A549 (cell line): Measurements from ENCODE around the gene PRMT7. TPM values are rescaled to one million over a fixed set of nuclear protein-coding genes. Genes with fewer than 3 reads are reported as not detected.

Experiments
- ATAC-seq, 2 experiments: fragments of 200-7000 bp in 1 of 2; fragments of >200 bp in 1 of 2; cut with Nextera tagmentation in 1 of 2; cut with Tn5 transposase in 1 of 2; 3 replicates each; pipeline versions ENCODE4 v1.8.0 to v1.9.1; 2018 to 2020; ENCODE audit warnings: mild to moderate bottlenecking in 1 of 2, moderate library complexity in 1 of 2
- CTCF ChIA-PET: fragments of 300-600 bp; sonication (Branson Sonifier 250); formaldehyde crosslinking; extraction: SDS; loops from one replicate; lab custom pipeline; 2021; ENCODE audit warnings: antibody characterized with exemption, inconsistent platforms; lab: Yijun Ruan, JAX
- POLR2A ChIA-PET: fragments of 350-600 bp; formaldehyde crosslinking; extraction: SDS; loops from one replicate; lab custom pipeline; 2021; ENCODE audit warnings: antibody characterized with exemption, inconsistent platforms; lab: Yijun Ruan, JAX
- DNase-seq, 2 experiments: peaks; one replicate each; pipeline versions ENCODE4 v3.0.0 to v3.0.0-alpha.2; 2011 to 2016; ENCODE audit warnings: low read depth in 1 of 2, low spot score in 1 of 2
- FAIRE-seq: peaks from 2 replicates; lab custom pipeline; 2011; peaks lifted over from hg19 to GRCh38; lab: Jason Lieb, UNC
- H3K27ac ChIP-seq, 2 experiments: fragments of >200 bp; sonication (Bioruptor Twin); formaldehyde crosslinking; 3 replicates each; pipeline ENCODE4 v1.5.1; 2016 to 2017
- H3K4me1 ChIP-seq: fragments of >200 bp; sonication (Bioruptor Twin); formaldehyde crosslinking; 3 replicates; pipeline ENCODE4 v1.6.1; 2016
- H3K4me2 ChIP-seq: fragments of >200 bp; sonication (Bioruptor Twin); formaldehyde crosslinking; 3 replicates; pipeline ENCODE4 v1.6.1; 2016
- H3K4me3 ChIP-seq: fragments of >200 bp; sonication (Bioruptor Twin); formaldehyde crosslinking; 3 replicates; pipeline ENCODE4 v1.5.1; 2016
- H3K9me3 ChIP-seq: fragments of >200 bp; sonication (Bioruptor Twin); formaldehyde crosslinking; 3 replicates; pipeline ENCODE4 v1.6.1; 2016
- FOSB ChIP-seq: fragments of 250-450 bp; sonication (Bioruptor Pico); IDR thresholded peaks from 2 replicates; pipeline ENCODE4 v1.5.0; 2020; ENCODE audit warnings: mild to moderate bottlenecking, moderate library complexity
- FOSL2 ChIP-seq, 2 experiments: fragments of 450-650 bp in 1 of 2; fragments of >200 bp in 1 of 2; sonication (Bioruptor Twin) in 1 of 2; formaldehyde crosslinking; IDR thresholded peaks; 2 replicates each; pipeline versions ENCODE4 v1.5.0 to v1.6.1; 2016 to 2020; ENCODE audit warnings: mild to moderate bottlenecking in 1 of 2, moderate library complexity in 1 of 2
- GATA3 ChIP-seq: IDR thresholded peaks from 2 replicates; pipeline ENCODE4 v1.6.1; 2012; ENCODE audit warnings: borderline replicate concordance
- HDAC2 ChIP-seq: fragments of 200-600 bp; sonication (generic); IDR thresholded peaks from 2 replicates; pipeline ENCODE4 v1.6.1; 2016
- HOXB13 ChIP-seq: fragments of 250-450 bp; sonication (Bioruptor Pico); IDR thresholded peaks from 2 replicates; pipeline ENCODE4 v1.5.0; 2020; ENCODE audit warnings: low read depth, mild to moderate bottlenecking, moderate library complexity
- KDM5A ChIP-seq: fragments of 200-600 bp; sonication (generic); IDR thresholded peaks from 2 replicates; pipeline ENCODE4 v1.6.1; 2016; ENCODE audit warnings: antibody characterized with exemption, mild to moderate bottlenecking
- MAZ ChIP-seq: fragments of 150-350 bp; IDR thresholded peaks from 2 replicates; pipeline ENCODE4 v1.6.1; 2014; ENCODE audit warnings: antibody characterized with exemption, low read depth, low read length, borderline replicate concordance
- MYC ChIP-seq: IDR thresholded peaks from 2 replicates; pipeline ENCODE4 v1.6.1; 2012; ENCODE audit warnings: mild to moderate bottlenecking, inconsistent platforms, low read length, improper control_type of control experiment, borderline replicate concordance
- NFE2L2 ChIP-seq: fragments of 150-350 bp; conservative IDR thresholded peaks from 2 replicates; pipeline ENCODE4 v1.6.1; 2014; ENCODE audit warnings: low read length
- POLR2A ChIP-seq: IDR thresholded peaks from 2 replicates; pipeline ENCODE4 v1.6.1; 2012; ENCODE audit warnings: mild to moderate bottlenecking, low read length
- RARB ChIP-seq: fragments of 250-450 bp; sonication (Bioruptor Pico); IDR thresholded peaks from 2 replicates; pipeline ENCODE4 v1.8.0; 2021; ENCODE audit warnings: mild to moderate bottlenecking, moderate library complexity
- RNF2 ChIP-seq: fragments of 200-600 bp; sonication (generic); IDR thresholded peaks from 2 replicates; pipeline ENCODE4 v1.6.1; 2016; ENCODE audit warnings: low read depth, mild to moderate bottlenecking, antibody characterized with exemption, moderate library complexity, borderline replicate concordance
- TP53 ChIP-seq: fragments of 250-450 bp; sonication (Bioruptor Pico); IDR thresholded peaks from 2 replicates; pipeline ENCODE4 v1.5.0; 2021; ENCODE audit warnings: mild to moderate bottlenecking, moderate library complexity
- ZFP36 ChIP-seq: fragments of 450-650 bp; IDR thresholded peaks from 2 replicates; pipeline ENCODE4 v1.6.1; 2014; ENCODE audit warnings: borderline replicate concordance; ENCODE audit not compliant: partially characterized antibody
- WGBS: methylation state at CpG from one replicate; pipeline ENCODE4 v1.1.6; 2017; ENCODE audit errors: missing lambda C conversion rate; 5-methylcytosine and 5-hydroxymethylcytosine counted together
- polyA plus RNA-seq, 4 experiments: library from polyadenylated mRNA; depleted of rRNA in 3 of 4; stranded (reverse); fragments of >200 nt; fragmentation: RNase III in 1 of 4; extraction: RNeasy Plus Mini Kit Qiagen cat#74134 plus additional on column Dnase treatment in 1 of 4; gene quantifications; 2 replicates in 3 of 4; 3 replicates in 1 of 4; pipeline ENCODE4 v1.2.3, GENCODE V29; 2011 to 2017
- TF ChIP-seq, protein P1 (sequence below): IDR thresholded peaks from 2 replicates; pipeline ENCODE4 v1.6.1; 2012
- TF ChIP-seq, protein P2 (sequence below): fragments of 250-450 bp; sonication (Bioruptor Pico); IDR thresholded peaks from 2 replicates; pipeline ENCODE4 v1.5.0; 2021; ENCODE audit warnings: mild to moderate bottlenecking, moderate library complexity, borderline replicate concordance
- TF ChIP-seq, protein P3 (sequence below): IDR thresholded peaks from 2 replicates; pipeline ENCODE4 v1.6.1; 2012; ENCODE audit warnings: low read depth, borderline replicate concordance
- TF ChIP-seq, protein P4 (sequence below): fragments of >200 bp; sonication (Bioruptor Twin); formaldehyde crosslinking; IDR thresholded peaks from 3 replicates; pipeline ENCODE4 v1.6.1; 2016

The PRMT7 gene
- polyA plus RNA-seq, 2 of the 4 experiments (the other 2 are of a cell fraction), result 37.1 to 44.7 TPM

DNA sequence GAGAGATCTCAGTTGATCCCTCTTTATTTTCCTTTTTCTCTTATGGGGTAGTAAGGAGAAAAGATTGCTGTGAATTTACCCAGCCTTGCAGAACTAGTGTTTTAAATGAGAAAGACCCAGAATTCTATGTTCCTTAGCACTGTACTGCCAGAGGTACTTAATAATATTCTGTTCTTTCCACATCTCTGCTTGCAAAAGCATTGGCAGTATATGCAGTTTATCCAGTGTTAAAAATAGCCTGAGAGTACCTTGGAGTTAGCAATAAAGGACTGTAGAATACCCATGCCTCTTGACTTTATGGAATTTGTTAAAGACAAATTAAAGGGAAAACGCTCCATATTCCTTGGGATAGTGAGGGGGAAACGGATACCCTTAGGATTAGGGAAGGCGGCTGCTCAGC is 34.6 kb upstream of the PRMT7 start:
- DNase-seq (no peak), FAIRE-seq (no peak)
- Histone ChIP-seq H3K27ac (no peak overlapping the region), H3K4me2 (no peak overlapping the region), H3K4me3 (no peak overlapping the region), H3K4me1 (peaks cover 3% of the 10 kb centered on the region; the same call in 2 of the 3 replicates)
- CTCF ChIA-PET, result interaction anchor here (2.4 to 6.9 kb wide), 2 partner anchors 14 kb away, joined by 8 to 89 read pairs; partner anchors contain the start of gene SLC7A6
- POLR2A ChIA-PET, result interaction anchor here (1.0 kb wide), 1 partner anchor 12 kb away, joined by 3 read pairs; the partner anchor contains the start of gene SLC7A6
- TF ChIP-seq TP53 (CRISPR knock-in tag), result no peak
- TF ChIP-seq, protein P1, sequence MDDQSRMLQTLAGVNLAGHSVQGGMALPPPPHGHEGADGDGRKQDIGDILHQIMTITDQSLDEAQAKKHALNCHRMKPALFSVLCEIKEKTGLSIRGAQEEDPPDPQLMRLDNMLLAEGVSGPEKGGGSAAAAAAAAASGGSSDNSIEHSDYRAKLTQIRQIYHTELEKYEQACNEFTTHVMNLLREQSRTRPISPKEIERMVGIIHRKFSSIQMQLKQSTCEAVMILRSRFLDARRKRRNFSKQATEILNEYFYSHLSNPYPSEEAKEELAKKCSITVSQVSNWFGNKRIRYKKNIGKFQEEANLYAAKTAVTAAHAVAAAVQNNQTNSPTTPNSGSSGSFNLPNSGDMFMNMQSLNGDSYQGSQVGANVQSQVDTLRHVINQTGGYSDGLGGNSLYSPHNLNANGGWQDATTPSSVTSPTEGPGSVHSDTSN, result no peak
- no peak for TF ChIP-seq HOXB13 (CRISPR knock-in tag)
- no peak for TF ChIP-seq MAZ
- no peak for TF ChIP-seq GATA3
- TF ChIP-seq, all 56 proteins: peak for 0
- ATAC-seq, result no peak
- 73% methylated on average over 3 of the region's 3 CpGs for WGBS
- H3K9me3 ChIP-seq, result no peaks in the 10 kb centered on the region

DNA sequence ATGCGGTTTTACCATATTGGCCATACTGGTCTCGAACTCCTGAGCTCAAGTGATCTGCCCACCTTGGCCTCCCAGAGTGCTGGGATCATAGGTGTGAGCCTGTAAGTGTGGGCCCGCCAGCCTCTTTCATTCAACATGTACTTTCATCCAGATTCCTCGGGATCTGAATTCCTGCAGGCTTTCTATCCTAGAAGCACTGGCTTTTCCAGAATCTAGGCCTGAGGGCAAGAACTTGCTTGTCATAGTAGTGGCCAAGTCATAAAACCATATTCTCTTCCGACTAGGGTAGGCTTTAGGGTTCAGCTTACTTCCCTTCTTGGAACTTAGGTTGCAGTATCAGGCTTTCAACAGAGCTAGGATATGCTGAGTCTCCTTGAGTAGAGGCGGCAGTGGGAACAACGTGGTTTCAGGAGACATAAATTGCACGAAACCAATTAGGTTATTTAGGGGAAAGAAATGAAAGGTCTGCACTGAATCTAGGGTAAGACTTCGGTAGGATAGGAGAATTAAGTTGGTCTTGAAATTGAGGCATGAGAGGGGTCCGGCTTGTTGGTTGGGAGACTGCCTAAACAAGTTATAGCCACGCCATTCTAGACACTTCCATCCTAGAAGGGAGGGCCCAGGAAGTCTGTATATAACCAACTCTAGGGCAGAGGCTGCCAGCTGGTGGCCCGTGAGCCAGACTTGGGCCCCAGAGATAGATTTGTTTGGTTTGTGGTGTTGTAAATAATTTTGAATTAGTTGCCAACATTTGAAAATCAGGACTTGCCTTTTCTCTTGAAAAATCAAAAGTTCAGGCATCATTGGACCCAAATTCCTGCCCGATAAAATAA is 30.9 kb upstream of the PRMT7 start:
- Histone ChIP-seq H3K4me2 (no peak overlapping the region), H3K4me1 (no peaks in the 10 kb centered on the region)
- 90% methylated on average over 13 of the region's 13 CpGs for WGBS
- DNase-seq, result no peak
- TF ChIP-seq MYC (no peak), KDM5A (no peak), NFE2L2 (no peak), FOSB (CRISPR knock-in tag) (no peak), ZFP36 (no peak), FOSL2 (IDR thresholded peaks at IDR 0.05) (no peak), FOSL2 (CRISPR knock-in tag; IDR thresholded peaks at IDR 0.05) (no peak), HDAC2 (no peak), POLR2A (no peak), RARB (CRISPR knock-in tag) (no peak), RNF2 (no peak)
- TF ChIP-seq, protein P2, sequence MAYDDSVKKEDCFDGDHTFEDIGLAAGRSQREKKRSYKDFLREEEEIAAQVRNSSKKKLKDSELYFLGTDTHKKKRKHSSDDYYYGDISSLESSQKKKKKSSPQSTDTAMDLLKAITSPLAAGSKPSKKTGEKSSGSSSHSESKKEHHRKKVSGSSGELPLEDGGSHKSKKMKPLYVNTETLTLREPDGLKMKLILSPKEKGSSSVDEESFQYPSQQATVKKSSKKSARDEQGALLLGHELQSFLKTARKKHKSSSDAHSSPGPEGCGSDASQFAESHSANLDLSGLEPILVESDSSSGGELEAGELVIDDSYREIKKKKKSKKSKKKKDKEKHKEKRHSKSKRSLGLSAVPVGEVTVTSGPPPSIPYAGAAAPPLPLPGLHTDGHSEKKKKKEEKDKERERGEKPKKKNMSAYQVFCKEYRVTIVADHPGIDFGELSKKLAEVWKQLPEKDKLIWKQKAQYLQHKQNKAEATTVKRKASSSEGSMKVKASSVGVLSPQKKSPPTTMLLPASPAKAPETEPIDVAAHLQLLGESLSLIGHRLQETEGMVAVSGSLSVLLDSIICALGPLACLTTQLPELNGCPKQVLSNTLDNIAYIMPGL (CRISPR knock-in tag), result no peak
- TF ChIP-seq, protein P3, sequence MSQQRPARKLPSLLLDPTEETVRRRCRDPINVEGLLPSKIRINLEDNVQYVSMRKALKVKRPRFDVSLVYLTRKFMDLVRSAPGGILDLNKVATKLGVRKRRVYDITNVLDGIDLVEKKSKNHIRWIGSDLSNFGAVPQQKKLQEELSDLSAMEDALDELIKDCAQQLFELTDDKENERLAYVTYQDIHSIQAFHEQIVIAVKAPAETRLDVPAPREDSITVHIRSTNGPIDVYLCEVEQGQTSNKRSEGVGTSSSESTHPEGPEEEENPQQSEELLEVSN, result no peak
- TF ChIP-seq, protein P4, sequence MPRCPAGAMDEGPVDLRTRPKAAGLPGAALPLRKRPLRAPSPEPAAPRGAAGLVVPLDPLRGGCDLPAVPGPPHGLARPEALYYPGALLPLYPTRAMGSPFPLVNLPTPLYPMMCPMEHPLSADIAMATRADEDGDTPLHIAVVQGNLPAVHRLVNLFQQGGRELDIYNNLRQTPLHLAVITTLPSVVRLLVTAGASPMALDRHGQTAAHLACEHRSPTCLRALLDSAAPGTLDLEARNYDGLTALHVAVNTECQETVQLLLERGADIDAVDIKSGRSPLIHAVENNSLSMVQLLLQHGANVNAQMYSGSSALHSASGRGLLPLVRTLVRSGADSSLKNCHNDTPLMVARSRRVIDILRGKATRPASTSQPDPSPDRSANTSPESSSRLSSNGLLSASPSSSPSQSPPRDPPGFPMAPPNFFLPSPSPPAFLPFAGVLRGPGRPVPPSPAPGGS, result no peak
- TF ChIP-seq, all 56 proteins: peak for 0
- Histone ChIP-seq H3K9me3 (no peaks in the 10 kb centered on the region), H3K4me3 (no peak overlapping the region), H3K27ac (no peak overlapping the region)
- ATAC-seq (no peak), FAIRE-seq (no peak)
- CTCF ChIA-PET, result interaction anchor here (0.5 to 3.8 kb wide), 7 partner anchors 9 to 49 kb away, joined by 3 to 20 read pairs (median 5); partner anchors contain the start of genes PRMT7, SLC7A6 and SLC7A6OS
- POLR2A ChIA-PET, result interaction anchor here (1.7 kb wide), 1 partner anchor 15 kb away, joined by 6 read pairs; the partner anchor contains the start of gene SLC7A6
